8988T (cell line): ENCODE data around the gene CCDC12.
A peak's percentile ranks its signal among the peaks of the same experiment; 100 is the strongest.

Source experiments
- DNase-seq: peaks from one replicate; pipeline ENCODE4 v3.0.0; 2011

Gene CCDC12

DNA sequence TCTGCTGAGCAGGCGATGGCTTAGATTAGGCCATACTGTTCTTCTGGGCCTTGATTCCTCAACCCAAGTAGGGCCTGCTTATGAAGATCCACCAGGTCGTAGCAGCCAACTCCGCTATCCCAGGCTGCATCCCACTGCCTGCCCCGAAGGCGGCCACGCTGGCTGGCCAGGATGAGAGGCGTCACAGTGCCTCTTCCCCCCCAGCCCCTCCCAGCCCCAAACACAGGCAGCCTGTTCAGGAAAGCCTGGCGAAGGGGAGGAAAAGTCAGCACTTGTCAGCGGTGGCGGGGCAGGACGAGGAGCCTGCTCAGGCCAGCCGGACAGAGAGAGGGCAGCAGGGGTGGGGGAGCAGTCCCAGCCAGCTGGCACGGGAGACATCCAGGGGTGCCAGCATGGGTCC lies 87.8 kb downstream of the CCDC12 start:
- DNase-seq: no peak

DNA sequence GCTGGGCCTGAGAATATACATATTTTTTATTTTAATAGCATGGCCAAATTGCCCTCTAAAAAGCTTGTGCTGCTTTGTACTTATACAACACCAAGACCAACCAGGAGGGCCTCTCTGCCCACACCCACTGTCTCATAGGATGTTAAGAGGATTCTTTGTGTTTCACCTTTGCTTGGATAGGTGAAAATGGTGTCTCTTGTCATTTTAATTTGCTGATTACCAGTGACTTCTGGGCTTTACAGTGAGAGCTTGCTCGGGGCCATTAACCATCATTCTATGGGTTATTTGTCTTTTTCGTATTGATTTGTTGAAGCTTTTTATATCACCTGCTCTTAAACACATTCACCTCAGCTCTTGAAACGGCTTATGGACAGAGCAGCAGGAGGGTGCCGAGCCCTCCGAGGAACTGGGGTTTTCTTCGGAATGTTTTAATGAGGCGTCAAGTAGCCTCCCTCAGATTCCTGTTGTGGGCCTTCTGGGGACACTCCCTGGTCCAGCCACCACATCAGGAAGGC lies 88.5 kb downstream of the CCDC12 start:
- DNase-seq: no peak

DNA sequence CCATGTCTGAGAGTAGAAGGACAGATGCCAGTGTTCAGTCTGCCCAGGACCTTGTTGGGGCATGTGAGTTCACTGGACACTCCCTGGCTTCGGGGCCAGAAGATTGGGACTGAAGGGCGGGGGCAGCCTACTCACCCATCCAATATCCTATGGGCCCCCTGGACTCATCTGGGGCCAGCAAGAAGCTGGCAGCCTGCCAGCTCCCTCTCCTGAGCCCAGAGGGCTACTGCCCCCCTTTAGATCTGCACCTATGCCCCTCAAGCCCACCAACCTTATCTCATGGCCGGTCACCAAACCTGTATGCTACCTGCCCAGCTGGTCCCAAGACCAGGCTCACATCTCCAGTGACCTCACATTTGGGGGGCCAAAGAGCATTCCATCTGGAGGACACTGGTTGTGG lies 90.9 kb downstream of the CCDC12 start:
- no peak for DNase-seq

DNA sequence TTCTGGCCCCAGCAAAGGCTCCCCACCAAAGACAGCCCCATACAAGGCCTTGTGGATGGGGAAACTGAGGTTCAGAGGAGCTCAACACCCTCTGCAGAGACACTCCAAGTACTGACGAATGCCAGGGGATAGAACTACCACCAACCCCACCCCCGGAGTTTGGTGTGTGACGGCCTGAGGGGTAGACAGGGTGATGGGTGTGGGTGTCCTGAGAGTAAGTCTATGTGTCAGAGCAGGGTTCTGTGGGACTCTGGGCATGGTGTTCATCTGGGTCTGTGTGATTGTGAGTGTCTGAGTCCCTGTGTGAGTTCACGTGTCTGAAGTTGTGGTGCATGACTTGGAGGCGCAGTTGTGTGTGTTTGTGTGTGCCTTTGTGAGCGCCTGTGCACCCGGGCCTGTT lies 91.6 kb downstream of the CCDC12 start:
- no peak for DNase-seq

DNA sequence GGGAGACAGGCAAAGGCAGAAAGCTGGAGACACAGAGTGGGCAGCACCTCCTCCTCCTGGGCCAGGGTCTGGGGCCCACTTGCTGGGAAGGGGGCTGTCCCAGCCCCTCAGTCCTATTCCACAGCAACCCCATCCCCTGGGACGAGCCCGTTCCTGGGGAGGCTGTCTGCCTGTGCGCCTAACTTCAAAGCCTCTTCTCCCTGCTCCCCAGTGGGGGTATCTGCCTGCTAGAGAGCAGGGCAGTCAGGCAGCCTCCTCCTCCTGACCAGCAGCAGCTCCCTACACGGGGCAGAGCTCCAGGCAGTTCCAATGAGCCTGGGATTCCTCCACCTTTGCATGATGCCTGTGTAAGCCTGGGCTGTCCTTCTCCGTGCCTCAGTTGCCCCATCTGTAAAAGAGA lies 92.1 kb downstream of the CCDC12 start:
- DNase-seq: no peak

DNA sequence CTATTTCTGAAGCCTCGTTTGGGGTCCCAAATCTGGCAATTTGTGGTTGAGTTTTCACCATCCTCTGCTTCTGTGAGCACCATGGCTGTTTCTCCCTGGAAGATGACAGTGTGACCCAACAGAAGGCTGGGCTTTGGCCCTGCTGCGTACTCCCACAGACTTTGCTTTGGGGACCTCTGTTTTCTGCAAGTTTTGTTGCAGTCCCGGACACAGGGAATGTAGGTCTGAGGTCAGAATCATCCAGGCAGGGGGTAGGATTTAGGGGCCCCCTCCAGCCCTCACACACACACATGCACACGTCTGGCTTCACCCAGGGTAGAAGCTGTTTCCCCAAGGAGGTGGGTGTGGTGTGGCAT lies 92.7 kb downstream of the CCDC12 start:
- DNase-seq: no peak

DNA sequence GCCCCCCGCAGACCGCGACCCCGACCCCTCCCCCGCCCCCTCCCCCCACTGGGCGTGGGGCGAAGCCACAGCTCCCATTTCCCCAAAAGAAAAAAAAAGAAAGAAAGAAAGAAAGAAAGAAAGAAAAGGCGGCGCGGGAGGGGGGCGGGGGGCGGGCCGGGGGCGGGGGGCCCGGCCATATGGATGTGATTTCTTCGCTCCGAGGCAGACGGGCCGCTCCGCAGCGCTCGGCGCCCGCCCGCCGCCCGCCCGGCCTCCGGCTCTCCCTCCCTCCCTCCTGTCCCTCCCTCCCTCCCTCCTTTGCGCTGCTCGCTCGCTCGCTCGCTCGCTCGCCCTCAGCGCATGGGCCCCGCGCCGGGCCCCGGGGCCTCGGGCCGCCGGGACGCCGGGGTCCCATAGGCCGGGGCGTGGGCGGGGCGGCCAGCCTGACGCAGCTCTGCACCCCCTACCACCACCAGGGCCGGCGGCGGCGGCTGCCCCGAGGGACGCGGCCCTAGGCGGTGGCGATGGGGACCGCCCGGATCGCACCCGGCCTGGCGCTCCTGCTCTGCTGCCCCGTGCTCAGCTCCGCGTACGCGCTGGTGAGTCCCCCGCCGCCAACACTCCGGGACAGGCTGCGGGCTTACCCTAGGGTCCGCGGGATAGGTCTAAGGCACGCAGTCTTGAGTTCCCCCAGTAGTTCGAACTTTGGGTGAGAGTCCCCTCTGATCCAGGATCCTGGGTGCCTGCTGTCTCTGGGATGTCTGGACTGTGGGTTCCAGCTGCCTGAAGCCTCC lies 93.3 kb downstream of the CCDC12 start:
- DNase-seq: no peak

DNA sequence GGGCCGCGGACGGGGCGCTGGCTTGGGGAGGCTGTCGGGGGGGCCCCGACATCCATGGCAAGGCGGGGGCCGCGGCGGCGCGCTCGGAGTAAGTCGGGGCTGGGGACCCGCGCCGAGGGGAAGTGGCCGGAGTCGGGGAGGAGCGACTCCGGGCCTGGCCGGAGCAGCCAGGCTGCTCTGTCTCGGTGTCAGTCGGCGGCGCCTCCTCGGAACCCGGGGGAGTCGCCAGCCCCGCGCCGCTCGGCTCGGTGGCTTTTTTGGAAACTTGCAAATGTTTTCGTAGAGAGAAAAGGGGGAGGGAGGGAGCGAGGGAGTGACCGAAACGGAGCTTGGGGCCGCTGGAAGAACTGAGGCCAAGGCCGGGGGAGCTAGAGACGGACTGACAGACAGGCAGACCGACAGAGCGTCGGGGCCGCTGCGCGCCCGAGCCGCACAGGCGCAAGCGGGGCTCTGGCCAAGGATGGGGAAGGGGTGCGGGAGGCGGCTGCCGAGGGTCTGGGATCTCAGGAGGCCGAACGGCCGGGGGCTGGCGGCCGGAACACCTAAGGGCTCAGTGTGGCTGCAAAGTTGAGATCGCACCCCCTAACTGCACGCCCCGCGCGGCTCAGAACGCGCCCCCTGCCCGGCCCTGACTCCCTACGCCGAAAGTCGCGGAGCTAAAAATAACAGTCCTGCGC lies 94.0 kb downstream of the CCDC12 start:
- DNase-seq: peak; percentile 84

DNA sequence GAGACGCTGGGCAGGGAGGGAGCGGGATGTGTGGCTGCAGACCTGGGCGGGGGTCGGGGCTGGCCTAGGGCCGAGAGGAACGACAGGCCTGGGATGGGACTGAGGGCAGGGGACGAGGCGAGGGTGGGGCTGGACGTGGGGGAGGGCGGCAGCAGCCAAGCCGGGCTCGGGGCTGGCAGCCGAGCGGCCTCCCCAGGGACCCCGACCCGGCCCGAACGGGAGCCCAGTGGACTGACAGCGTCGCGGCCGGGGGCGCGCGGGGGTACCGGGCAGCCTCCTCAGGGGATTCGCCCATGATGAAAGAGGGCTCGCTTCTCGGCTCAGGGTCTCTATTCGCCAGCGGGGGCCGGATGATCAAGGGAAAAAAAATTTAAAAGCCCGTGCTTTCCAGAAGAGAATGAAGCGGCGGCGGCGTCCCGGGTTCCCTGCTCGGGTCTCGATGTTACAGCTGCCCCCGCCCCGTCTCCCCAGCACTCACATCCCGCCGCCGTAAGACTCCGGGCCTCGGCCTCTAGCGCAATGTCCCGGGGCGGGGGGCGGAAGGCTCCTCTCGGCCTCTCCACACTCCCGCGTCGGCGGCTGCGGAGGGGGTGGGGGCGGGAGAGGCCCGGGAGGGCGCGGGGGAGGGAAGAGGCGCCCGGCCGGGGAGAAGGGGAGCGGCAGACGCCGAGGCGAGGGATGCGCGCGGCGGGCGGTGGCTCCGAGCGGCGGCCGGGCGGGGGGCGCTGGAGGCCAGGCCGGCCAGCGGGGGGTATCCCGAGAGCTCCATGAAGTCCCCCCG lies 94.8 kb downstream of the CCDC12 start:
- DNase-seq: peak; percentile 72

DNA sequence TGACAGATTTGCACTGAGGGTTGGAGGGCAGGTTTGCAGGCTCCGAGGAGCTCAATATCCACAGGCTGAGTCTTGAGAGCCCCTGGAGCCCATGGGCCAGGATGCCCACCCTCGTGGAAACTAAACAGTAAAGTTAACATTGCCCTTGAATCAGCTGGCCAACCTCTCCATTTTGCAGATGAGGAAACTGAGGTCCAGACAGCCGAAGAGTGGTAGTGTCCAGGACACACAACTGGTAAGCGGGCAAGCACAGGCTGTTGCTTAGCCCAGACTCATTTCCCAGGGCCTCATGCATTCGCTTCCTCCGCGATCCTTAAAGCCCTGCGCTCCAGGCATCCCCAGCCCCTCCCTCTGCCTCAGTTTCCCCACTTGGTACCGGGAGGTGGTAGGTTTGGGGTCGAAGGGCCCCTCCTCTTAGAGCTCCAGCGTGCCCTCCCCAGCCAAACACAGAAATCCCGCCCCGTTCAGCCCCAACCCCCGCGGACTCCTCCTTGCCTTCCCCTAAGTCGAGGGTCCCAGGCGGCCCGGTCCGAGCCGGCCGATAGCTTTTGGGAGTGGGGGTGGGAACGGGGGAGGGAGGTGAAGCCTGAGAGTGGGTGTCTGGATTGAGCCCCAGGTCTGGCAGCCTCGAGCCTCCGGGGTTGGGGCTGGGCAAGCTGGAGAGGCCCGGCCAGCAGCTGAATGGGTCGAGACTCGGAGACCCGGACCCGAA lies 95.5 kb downstream of the CCDC12 start:
- no peak for DNase-seq

DNA sequence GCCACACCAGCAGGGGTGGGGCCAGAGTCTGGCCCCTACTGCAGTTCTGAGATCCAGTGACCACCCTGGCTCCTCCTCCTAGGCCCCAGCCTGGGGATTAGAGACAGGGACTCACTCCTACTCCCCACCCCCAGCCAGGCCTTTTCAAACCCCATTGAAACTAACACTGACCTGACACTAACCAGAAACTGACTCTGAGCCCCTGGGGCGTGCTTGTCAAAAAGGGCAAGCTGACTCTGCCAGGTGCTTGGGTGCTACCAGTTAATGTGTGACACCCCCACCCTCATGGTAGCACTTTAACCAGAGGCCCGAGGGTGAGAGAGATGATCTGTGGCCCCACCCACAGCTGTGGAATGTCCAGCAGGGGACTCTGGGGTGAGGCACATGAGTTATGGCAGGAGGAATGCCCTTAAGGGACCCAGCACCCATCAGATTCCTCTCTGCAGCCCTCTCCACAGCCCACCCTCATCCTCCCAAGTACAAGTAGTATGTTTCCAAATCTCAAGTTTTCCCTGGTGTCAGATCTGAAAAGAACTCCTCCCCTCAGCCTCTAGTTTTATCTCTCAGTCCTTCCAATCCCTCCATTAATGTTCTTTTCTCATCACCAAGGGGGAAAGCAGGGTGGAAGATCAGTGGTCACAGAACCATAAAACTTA lies 97.6 kb downstream of the CCDC12 start:
- DNase-seq: no peak

DNA sequence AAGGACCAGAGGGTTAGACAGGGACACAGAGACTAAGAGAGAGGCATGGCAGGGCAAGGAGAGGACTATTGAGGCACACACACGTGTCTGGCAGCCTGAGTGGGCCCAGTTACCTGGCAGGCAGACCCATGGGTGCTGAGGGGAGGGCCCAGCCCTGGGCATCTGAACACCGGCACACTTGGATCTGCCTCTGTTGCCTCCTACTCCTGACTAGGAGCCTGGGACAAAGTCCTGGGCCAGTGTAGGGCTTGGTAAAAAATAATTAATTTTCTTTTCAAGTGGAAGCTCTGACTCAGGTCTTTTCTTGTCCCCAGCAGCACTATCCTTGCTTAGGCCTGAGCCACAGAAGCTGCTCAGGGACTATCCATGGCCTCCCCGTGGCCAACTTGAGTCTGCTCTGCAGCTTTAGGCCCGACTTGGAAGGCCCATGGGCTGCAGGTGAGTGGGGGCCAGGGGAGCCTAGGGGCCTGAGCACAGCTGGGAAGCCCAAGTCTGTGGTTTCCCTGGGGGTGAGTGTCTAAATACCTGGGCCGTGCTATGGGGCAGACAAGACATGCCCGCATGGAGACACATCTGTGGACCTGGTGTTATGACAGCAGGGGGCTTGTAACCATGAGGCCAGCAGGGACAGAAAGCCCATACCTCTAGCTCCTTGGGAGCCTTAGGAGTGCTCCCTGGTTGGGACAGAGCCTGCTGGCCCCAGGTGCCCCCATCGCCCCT lies 99.0 kb downstream of the CCDC12 start, which contains the start of gene PTH1R:
PTH1R (plus strand) TSS at position 316 of the 720 bp plus-strand sequence. CDS start 5,839 bp downstream, outside the sequence.
- DNase-seq: no peak

DNA sequence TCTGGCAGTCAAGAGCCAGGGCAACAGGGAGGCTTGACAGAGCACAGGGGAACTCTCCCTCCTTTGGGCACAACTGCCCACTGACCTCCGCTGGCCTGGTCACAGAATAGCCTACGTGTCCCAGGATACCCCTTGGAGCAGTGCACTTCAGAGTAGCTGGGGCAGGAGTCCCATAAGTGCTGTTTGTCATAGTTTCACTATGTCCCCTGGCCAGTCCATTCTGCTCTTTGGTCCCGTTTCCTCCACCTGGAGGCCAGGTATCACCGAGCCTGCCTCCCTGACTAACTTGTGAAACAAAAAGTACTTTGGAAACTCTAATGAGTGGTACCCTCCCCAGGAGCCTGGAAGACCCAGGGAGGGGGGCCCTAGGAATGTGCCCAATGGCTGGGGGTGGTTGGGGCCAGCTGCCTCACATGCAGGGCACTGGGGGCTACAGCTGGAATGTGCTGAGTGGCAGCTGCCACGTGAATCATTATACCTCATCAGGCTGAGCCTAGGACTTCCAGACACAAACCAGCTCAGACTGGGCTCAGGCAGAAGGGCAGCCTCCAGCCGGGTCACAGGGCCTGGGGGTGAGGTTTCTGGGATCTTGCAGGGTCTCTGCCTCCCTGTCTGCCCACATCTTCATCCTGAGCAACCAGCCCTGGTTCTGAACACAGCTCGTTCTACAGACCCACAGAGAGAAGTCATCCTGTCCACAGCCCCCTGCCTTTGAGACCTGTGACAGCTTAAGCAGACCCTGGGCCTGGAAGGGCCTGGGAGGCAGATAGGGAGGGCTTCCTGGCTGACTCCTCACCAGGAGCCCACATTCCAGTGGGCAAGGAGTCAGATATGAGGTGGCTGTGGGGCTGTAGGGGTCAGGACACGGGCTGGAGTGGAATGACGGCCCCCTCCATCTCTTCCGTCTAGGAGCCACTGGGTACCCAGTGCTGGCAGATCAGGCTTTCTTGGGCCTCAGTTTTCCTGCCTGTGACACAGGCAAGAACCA lies 99.9 kb downstream of the CCDC12 start:
- no peak for DNase-seq

DNA sequence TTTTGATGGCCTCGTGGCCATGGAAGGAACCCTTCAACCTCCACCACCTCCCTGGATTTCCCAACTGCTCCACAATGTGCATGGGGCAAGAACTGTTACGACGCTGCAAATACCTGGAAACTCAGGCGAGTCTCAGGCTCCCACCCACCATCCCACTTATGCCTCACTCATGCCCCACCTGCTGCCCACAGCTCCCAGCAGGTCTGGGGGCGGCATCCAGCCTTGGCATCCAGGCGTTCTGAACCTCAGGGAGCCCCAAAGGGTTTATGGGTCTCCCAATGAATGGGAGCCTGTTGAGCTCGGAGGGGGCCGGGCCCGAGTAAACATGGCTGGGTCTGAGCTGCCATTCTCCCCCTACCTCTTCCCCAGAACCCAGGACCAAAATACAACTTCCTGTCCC lies 101.0 kb downstream of the CCDC12 start:
- DNase-seq: no peak

DNA sequence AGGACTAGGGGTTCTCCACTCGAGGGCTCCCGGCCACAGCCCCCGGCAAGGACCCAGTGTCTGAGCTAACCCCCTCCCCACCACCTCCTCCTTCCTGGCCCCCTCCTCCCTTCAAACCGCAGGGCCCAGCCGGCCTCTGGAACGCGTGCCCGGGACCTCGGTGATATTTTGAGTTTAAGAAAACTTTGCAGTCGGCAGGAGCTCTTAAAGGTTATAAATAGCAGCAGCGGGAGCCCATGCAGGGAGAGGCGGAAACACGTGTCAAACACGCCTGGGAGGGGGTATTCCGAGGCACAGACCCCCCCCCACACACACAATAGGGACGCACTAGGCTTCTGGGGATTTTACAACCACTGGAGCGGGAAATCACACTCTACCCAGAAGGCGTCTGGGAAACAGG lies 102.1 kb downstream of the CCDC12 start:
- DNase-seq: no peak

DNA sequence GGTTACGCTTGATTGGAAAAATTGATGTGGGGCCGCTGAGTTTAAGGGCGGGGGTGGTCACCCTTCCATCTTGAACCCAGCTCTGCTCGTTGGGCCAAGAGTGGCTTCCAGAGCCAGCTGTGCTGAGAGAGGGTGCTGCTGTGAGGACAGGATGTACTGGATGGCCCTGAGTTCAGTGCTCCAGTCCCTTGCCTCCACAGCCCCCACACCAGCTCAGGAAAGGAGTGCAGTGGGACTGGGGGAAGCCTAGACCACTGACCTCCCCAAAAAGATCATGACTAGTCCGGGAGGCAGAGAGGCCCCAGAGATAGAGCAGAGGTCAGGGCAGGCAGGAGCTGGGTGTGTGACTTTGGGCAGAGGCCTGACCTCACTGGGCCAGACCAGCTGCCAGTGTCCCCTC lies 103.0 kb downstream of the CCDC12 start:
- no peak for DNase-seq
